ENCODE measurements around the gene CDHR3.
"Not testable (repeated sequence)": the region's sequence is repeated elsewhere in the genome, so short reads cannot be mapped to it uniquely, and the experiment has no call there.

Gene CDHR3

GRCh38 chr7:105962353-105962752 is 711 bp upstream of the CDHR3 start:
- DNase-seq, result no peak

GRCh38 chr7:105971845-105972244 is 8.8 kb downstream of the CDHR3 start:
- no peak for DNase-seq

- DNase-seq, result no peak
These were observed 9.2 kb downstream of the CDHR3 start for GRCh38 chr7:105972276-105972675.

- no peak for DNase-seq
These were observed 11.4 kb downstream of the CDHR3 start for GRCh38 chr7:105974471-105974870.

GRCh38 chr7:105975770-105976417 is 12.8 kb downstream of the CDHR3 start:
- DNase-seq, result peak; percentile 8

- no peak for DNase-seq
These were observed 13.8 kb downstream of the CDHR3 start for GRCh38 chr7:105976868-105977267.

GRCh38 chr7:105978035-105978434 is 15.0 kb downstream of the CDHR3 start:
- DNase-seq, result no peak

GRCh38 chr7:105978974-105979373 is 15.9 kb downstream of the CDHR3 start:
- DNase-seq, result no peak

- DNase-seq, result no peak
These were observed 16.3 kb downstream of the CDHR3 start for GRCh38 chr7:105979405-105979804.

GRCh38 chr7:105980645-105981396 is 17.8 kb downstream of the CDHR3 start:
- DNase-seq, result no peak

GRCh38 chr7:105982388-105982787 is 19.3 kb downstream of the CDHR3 start:
- DNase-seq, result no peak

- DNase-seq, result not testable (repeated sequence)
These were observed 21.7 kb downstream of the CDHR3 start for GRCh38 chr7:105984808-105985207.

- DNase-seq, result no peak
These were observed 22.2 kb downstream of the CDHR3 start for GRCh38 chr7:105985229-105985628.

GRCh38 chr7:105985672-105986215 is 22.7 kb downstream of the CDHR3 start:
- no peak for DNase-seq

- DNase-seq, result no peak
These were observed 24.0 kb downstream of the CDHR3 start for GRCh38 chr7:105987046-105987445.

- no peak for DNase-seq
These were observed 25.2 kb downstream of the CDHR3 start for GRCh38 chr7:105988276-105988675.

GRCh38 chr7:105989191-105989590 is 26.1 kb downstream of the CDHR3 start:
- DNase-seq, result no peak

- no peak for DNase-seq
These were observed 26.6 kb downstream of the CDHR3 start for GRCh38 chr7:105989686-105990085.

GRCh38 chr7:105990141-105990540 is 27.1 kb downstream of the CDHR3 start:
- DNase-seq, result no peak

GRCh38 chr7:105990727-105991453 is 27.8 kb downstream of the CDHR3 start:
- no peak for DNase-seq

GRCh38 chr7:105992905-105993304 is 29.8 kb downstream of the CDHR3 start:
- DNase-seq, result no peak

GRCh38 chr7:105996860-105997737 is 34.0 kb downstream of the CDHR3 start:
- no peak for DNase-seq

GRCh38 chr7:105999256-105999655 is 36.2 kb downstream of the CDHR3 start:
- DNase-seq, result no peak

All from NCI-H226 (cell line).